ENCODE results near the gene OR7G2.

The OR7G2 gene

DNA sequence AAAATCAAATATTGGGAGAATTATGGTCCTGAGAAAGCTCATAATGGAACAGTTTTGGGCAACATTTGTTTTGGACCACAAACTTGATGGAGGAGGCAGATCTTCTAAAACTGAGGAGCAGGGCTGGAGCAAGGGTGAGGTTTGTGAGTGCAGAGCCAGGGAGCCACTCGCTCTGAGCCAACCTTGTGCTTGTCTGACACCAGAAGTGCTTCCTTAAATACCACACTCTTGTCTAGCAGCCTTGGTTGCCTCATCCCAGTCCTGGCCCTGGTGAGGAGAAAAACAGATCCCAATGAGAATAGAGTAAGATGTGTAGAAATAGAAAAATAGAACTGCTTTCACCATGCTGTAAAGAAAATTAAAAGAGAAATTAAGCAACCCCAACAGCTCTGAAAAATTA is 39.6 kb upstream of the OR7G2 start:
- TF ChIP-seq, protein P1, sequence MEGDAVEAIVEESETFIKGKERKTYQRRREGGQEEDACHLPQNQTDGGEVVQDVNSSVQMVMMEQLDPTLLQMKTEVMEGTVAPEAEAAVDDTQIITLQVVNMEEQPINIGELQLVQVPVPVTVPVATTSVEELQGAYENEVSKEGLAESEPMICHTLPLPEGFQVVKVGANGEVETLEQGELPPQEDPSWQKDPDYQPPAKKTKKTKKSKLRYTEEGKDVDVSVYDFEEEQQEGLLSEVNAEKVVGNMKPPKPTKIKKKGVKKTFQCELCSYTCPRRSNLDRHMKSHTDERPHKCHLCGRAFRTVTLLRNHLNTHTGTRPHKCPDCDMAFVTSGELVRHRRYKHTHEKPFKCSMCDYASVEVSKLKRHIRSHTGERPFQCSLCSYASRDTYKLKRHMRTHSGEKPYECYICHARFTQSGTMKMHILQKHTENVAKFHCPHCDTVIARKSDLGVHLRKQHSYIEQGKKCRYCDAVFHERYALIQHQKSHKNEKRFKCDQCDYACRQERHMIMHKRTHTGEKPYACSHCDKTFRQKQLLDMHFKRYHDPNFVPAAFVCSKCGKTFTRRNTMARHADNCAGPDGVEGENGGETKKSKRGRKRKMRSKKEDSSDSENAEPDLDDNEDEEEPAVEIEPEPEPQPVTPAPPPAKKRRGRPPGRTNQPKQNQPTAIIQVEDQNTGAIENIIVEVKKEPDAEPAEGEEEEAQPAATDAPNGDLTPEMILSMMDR (conservative IDR thresholded peaks at IDR 0.05; ENCODE audit: low read depth, low read length), result no peak
- DNase-seq (ENCODE audit: low read depth), result no peak
- no peak overlapping the region for H3K4me3 ChIP-seq (ENCODE audit: low read length)

DNA sequence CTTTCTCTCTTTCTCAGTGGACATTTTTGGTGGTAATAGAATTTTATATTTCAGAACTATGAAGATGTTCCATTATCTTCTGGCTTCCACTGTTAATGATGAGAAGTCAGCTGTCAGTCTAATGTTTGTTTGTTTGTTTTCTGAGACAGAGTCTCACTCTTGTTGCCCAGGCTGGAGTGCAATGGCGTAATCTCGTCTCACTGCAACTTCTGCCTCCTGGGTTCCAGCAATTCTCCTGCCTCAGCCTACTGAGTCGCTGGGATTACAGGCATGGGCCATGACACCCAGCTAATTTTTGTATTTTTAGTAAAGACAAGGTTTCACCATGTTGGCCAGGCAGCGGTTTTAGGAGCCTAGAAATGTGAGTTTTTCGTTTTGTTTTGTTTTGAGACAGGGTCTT is 37.6 kb upstream of the OR7G2 start:
- TF ChIP-seq, protein P1 (conservative IDR thresholded peaks at IDR 0.05; ENCODE audit: low read depth, low read length), result no peak
- no peak for DNase-seq (ENCODE audit: low read depth)
- H3K4me3 ChIP-seq (ENCODE audit: low read length), result no peak overlapping the region

DNA sequence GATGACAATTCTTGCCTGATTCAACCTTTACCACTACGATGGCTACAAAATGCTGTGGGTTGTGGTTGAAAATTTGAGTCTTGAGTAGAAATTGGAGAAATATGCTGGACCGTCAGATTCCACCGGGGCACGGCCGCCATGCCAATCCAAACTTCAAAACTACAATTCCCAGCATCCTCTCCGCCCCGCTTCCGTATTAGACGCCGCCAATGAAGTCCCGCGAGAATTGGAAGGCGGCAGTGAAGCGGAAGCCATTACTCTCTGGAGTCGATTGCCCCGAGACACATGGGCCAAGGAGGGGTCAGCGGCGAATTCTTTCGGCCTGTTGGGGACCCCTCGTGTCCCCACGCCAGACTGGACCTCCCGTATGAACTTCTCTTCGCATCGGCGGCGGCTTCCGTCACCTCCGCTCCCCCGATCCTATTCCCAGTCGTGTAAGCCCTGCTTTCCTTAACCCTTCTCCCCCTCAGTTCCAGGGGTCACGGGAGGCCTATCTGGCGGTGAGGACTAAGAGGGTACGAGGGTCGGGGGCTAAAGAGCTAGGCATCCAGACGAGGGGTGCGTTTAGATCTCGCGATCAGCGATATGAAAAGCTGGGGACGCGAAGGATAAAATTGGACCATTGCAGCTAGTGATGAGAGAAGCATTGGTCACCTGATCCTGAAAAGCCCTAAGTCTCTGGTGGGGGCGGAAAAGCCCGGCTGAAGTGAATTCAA is 33.0 kb upstream of the OR7G2 start, which contains the start of gene ZNF317:
TSS of gene ZNF317 (plus strand) at position 239 of the 716 bp plus-strand sequence. CDS start 15,620 bp downstream, outside the sequence.
- TF ChIP-seq, protein P1 (conservative IDR thresholded peaks at IDR 0.05; ENCODE audit: low read depth, low read length), result no peak
- peak; percentile 54 for DNase-seq (ENCODE audit: low read depth)
- peak within 1 kb of the TSS; percentile 100 for H3K4me3 ChIP-seq (ENCODE audit: low read length)

DNA sequence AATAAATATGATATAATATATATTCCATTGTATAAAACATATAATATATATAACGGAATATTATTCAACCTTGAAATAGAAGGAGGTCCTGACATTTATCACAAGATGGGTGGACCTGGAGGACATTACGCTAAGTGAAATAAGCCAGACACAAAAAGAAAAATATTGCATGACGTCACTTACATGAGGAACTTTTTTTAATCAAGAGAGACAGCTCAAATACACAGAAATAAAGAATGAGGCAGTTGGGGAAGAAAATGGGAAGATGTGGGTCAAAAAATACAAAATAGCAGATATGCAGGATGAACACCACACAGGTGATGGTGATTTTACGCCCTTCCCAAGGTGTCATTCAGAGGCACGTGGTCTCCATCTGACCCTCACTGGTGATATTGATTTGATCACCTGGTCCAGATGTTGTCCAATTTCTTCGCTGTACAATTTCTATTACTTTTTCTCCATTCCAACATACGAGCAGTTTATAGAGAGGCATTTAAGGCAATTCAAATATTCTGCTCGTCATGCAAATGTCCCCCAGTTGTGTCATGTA is 32.4 kb upstream of the OR7G2 start:
- DNase-seq (ENCODE audit: low read depth), result no peak
- TF ChIP-seq, protein P1 (conservative IDR thresholded peaks at IDR 0.05; ENCODE audit: low read depth, low read length), result no peak
- H3K4me3 ChIP-seq (ENCODE audit: low read length), result peak overlapping the region; percentile 100

DNA sequence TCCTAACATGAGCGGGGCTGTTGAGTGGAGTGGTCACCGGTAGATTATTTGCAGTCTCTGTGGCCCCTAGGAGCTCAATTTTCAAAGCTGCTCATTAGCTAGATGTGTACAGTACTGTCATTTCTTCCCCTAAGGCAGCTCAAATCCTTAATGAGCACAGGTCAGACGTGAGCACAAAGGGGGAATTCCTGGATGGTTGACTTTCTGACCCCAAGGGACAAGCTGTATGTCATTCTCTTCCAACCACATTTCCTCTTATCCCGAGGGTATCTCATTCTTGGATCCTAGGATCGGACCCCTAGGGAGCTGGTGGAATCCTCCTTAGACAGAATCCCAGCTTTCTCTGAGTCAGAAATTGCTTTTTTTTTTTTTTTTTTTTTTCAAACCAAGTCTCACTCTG is 25.1 kb upstream of the OR7G2 start:
- H3K4me3 ChIP-seq (ENCODE audit: low read length), result no peak overlapping the region
- no peak for DNase-seq (ENCODE audit: low read depth)
- TF ChIP-seq, protein P1 (conservative IDR thresholded peaks at IDR 0.05; ENCODE audit: low read depth, low read length), result no peak

DNA sequence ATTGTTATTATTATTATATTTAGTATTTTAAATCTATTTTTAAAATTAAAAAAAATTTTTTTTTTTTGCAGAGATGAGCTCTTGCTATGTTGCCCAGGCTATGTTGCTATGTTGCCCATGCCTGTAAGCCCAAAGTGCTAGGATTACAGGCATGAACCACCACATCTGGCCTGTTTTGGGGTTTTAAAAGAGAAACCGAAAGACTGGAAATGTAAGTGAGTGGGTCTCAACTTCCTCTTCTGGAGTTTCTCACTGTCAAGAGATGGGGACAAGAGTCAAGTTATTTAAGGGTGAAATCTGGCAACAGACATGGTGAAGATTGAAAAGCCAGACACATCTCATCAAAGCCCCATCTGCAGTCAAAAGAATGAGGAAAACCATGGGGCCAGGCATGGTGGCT is 23.7 kb upstream of the OR7G2 start:
- DNase-seq (ENCODE audit: low read depth), result no peak
- no peak overlapping the region for H3K4me3 ChIP-seq (ENCODE audit: low read length)

More for the DNA sequence above, 23.7 kb upstream of the OR7G2 start:
- TF ChIP-seq, protein P1 (conservative IDR thresholded peaks at IDR 0.05; ENCODE audit: low read depth, low read length), result no peak
